ENCODE measurements around the gene SPAG16.

DNA sequence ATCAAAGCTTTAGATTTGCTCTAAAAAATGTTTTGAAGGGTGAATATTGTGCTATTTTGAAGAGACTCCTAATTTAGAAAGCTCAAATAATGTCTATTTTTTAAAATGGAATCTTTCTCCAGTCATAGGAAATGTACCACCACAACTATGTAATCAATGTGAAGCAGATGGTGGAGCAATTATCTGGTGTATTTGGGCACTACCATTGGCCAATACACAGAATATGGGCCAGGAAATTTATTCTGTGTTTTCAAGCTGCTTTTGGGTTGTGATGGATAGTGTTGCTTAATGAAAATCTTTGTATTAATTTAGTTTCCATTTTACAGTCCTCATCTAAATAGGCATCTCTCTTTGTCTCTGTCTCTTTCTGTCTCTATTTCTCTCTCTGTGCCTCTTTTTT, 1109.5 kb downstream of the SPAG16 start:
- TF ChIP-seq, protein P1, sequence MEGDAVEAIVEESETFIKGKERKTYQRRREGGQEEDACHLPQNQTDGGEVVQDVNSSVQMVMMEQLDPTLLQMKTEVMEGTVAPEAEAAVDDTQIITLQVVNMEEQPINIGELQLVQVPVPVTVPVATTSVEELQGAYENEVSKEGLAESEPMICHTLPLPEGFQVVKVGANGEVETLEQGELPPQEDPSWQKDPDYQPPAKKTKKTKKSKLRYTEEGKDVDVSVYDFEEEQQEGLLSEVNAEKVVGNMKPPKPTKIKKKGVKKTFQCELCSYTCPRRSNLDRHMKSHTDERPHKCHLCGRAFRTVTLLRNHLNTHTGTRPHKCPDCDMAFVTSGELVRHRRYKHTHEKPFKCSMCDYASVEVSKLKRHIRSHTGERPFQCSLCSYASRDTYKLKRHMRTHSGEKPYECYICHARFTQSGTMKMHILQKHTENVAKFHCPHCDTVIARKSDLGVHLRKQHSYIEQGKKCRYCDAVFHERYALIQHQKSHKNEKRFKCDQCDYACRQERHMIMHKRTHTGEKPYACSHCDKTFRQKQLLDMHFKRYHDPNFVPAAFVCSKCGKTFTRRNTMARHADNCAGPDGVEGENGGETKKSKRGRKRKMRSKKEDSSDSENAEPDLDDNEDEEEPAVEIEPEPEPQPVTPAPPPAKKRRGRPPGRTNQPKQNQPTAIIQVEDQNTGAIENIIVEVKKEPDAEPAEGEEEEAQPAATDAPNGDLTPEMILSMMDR (tag by site-specific recombination; IDR thresholded peaks at IDR 0.05), result no peak
- no peak for TF ChIP-seq RBAK (tag by site-specific recombination; IDR thresholded peaks at IDR 0.05)
- TF ChIP-seq ZNF670 (tag by site-specific recombination; IDR thresholded peaks at IDR 0.05; ENCODE audit: low read depth), result no peak
- TF ChIP-seq, protein P2, sequence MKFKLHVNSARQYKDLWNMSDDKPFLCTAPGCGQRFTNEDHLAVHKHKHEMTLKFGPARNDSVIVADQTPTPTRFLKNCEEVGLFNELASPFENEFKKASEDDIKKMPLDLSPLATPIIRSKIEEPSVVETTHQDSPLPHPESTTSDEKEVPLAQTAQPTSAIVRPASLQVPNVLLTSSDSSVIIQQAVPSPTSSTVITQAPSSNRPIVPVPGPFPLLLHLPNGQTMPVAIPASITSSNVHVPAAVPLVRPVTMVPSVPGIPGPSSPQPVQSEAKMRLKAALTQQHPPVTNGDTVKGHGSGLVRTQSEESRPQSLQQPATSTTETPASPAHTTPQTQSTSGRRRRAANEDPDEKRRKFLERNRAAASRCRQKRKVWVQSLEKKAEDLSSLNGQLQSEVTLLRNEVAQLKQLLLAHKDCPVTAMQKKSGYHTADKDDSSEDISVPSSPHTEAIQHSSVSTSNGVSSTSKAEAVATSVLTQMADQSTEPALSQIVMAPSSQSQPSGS (tag by site-specific recombination; IDR thresholded peaks at IDR 0.05; ENCODE audit: low read depth), result no peak
- TF ChIP-seq ZNF184 (tag by site-specific recombination; IDR thresholded peaks at IDR 0.05), result no peak
- TF ChIP-seq, protein P3, sequence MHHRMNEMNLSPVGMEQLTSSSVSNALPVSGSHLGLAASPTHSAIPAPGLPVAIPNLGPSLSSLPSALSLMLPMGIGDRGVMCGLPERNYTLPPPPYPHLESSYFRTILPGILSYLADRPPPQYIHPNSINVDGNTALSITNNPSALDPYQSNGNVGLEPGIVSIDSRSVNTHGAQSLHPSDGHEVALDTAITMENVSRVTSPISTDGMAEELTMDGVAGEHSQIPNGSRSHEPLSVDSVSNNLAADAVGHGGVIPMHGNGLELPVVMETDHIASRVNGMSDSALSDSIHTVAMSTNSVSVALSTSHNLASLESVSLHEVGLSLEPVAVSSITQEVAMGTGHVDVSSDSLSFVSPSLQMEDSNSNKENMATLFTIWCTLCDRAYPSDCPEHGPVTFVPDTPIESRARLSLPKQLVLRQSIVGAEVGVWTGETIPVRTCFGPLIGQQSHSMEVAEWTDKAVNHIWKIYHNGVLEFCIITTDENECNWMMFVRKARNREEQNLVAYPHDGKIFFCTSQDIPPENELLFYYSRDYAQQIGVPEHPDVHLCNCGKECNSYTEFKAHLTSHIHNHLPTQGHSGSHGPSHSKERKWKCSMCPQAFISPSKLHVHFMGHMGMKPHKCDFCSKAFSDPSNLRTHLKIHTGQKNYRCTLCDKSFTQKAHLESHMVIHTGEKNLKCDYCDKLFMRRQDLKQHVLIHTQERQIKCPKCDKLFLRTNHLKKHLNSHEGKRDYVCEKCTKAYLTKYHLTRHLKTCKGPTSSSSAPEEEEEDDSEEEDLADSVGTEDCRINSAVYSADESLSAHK (tag by site-specific recombination; IDR thresholded peaks at IDR 0.05), result no peak
- TF ChIP-seq ZNF701 (tag by site-specific recombination; IDR thresholded peaks at IDR 0.05), result no peak
- TF ChIP-seq YY1 (tag by site-specific recombination; IDR thresholded peaks at IDR 0.05), result no peak
- TF ChIP-seq, protein P4, sequence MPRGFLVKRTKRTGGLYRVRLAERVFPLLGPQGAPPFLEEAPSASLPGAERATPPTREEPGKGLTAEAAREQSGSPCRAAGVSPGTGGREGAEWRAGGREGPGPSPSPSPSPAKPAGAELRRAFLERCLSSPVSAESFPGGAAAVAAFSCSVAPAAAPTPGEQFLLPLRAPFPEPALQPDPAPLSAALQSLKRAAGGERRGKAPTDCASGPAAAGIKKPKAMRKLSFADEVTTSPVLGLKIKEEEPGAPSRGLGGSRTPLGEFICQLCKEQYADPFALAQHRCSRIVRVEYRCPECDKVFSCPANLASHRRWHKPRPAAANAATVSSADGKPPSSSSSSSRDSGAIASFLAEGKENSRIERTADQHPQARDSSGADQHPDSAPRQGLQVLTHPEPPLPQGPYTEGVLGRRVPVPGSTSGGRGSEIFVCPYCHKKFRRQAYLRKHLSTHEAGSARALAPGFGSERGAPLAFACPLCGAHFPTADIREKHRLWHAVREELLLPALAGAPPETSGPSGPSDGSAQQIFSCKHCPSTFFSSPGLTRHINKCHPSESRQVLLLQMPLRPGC (tag by site-specific recombination; IDR thresholded peaks at IDR 0.05), result no peak
- TF ChIP-seq ZNF341 (tag by site-specific recombination; IDR thresholded peaks at IDR 0.05; ENCODE audit: low read depth), result no peak
- TF ChIP-seq ZNF558 (tag by site-specific recombination; IDR thresholded peaks at IDR 0.05), result no peak
- TF ChIP-seq, protein P5, sequence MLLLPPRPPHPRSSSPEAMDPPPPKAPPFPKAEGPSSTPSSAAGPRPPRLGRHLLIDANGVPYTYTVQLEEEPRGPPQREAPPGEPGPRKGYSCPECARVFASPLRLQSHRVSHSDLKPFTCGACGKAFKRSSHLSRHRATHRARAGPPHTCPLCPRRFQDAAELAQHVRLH (tag by site-specific recombination; IDR thresholded peaks at IDR 0.05), result no peak
